Stimulated activated naive B cell treated with anti-CD40 and anti-IgM and Interleukin-4, amounts not matched to agents 10 μg/mL and 1 μg/mL and 100 μg/mL, for 72 hours (primary cell): ENCODE results near the gene ABHD1.
A peak's percentile ranks its signal among the peaks of the same experiment; 100 is the strongest.

ENCODE experiments used
- ATAC-seq, 2 donors: fragments of 150-1000 bp; cut with Tn5 transposase; replicated peaks; 2 replicates each; pipeline ENCODE4 v1.10.0; 2021; ENCODE audit warnings: moderate library complexity in 1 of 2
- DNase-seq: peaks from one replicate; pipeline ENCODE4 v3.0.0; 2021
- H3K27ac Mint-ChIP-seq: one replicate; pipeline ENCODE4 v1.8.0; 2022; ENCODE audit warnings: mild to moderate bottlenecking, mixed read lengths
- H3K27me3 Mint-ChIP-seq, 2 donors: one replicate each; pipeline ENCODE4 v1.8.0; 2022; ENCODE audit warnings: mixed read lengths in 2 of 2
- H3K36me3 Mint-ChIP-seq, 2 donors: one replicate each; pipeline ENCODE4 v1.8.0; 2022; ENCODE audit warnings: mixed read lengths in 2 of 2, mild to moderate bottlenecking in 1 of 2
- H3K4me1 Mint-ChIP-seq, 2 donors: one replicate each; pipeline ENCODE4 v1.8.0; 2022; ENCODE audit warnings: mixed read lengths in 2 of 2, mild to moderate bottlenecking in 1 of 2
- H3K4me3 Mint-ChIP-seq, 2 donors: one replicate each; pipeline ENCODE4 v1.8.0; 2022; ENCODE audit warnings: mild to moderate bottlenecking in 2 of 2, mixed read lengths in 2 of 2, moderate library complexity in 1 of 2
- H3K9me3 Mint-ChIP-seq, 2 donors: one replicate each; pipeline ENCODE4 v1.8.0; 2022; ENCODE audit warnings: mixed read lengths in 2 of 2, mild to moderate bottlenecking in 1 of 2

The ABHD1 gene

DNA sequence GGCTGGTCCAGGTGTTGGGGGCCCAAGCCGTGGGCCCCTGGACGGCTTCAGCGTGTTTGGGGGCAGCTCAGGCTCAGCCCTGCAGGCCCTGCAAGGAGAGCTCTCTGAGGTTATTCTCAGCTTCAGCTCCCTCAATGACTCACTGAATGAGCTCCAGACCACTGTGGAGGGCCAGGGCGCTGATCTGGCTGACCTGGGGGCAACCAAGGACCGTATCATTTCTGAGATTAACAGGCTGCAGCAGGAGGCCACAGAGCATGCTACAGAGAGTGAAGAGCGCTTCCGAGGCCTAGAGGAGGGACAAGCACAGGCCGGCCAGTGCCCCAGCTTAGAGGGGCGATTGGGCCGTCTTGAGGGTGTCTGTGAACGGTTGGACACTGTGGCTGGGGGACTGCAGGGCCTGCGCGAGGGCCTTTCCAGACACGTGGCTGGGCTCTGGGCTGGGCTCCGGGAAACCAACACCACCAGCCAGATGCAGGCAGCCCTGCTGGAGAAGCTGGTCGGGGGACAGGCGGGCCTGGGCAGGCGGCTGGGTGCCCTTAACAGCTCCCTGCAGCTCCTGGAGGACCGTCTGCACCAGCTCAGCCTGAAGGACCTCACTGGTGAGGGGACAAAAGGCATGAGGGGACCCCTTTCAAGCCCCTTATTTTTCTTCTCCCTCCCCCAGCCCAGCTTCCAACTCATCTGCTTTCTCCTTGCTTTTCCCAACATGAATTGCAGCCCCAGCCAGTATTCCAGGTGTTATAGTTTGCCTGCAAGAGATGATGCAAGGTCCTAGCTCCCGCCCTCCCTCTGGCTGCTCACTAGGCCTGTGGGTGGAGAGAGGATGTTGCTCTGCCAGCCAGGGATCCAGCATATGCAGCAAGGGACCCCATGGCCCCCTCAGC, 40.0 kb upstream of the ABHD1 start:
- Mint-ChIP-seq H3K27me3 (peaks cover 1 to 8% of the 10 kb centered on the region in 2 donors), H3K27ac (peak overlapping the region; percentile 32), H3K4me3 (peak overlapping the region in 1 of 2 donors; percentile 43), H3K9me3 (no peaks in the 10 kb centered on the region), H3K4me1 (peaks cover 22 to 49% of the 10 kb centered on the region in 2 donors), H3K36me3 (no peaks in the 10 kb centered on the region)
- DNase-seq, result no peak
- no peak for ATAC-seq

DNA sequence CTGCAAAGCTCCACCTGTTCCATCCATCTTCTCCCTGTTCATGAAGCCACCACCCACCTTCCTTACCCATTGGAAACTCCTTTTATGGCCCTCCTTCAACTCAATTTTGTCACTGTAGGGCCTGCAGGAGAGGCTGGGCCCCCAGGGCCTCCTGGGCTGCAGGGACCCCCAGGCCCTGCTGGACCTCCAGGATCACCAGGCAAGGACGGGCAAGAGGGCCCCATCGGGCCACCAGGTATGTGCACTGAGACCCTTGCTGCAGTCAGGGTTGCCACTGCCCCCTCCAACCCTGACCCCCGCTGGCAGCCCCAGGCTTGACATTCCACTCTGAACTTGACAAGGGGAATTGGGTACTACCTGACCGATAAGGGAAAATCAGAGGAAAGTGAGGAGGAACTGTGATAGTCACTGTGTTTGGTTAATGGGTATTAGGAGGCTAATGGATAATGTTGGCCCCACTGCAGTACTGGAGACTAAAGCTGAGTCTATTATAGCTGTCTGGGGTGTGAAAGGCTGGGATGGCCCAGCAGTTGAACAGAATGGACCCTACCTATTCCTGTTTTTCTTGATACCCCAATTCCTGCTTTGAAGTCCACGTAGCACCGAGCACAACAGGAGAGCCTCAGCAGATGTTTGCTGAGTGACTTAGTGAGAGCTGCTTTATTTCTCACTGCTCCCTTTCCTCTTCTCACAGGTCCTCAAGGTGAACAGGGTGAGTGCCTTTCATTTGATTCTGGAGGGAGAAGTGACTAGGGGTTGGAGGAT, 39.1 kb upstream of the ABHD1 start:
- no peaks in the 10 kb centered on the region for H3K9me3 Mint-ChIP-seq
- no peaks in the 10 kb centered on the region for H3K36me3 Mint-ChIP-seq
- no peak overlapping the region for H3K27ac Mint-ChIP-seq
- peaks cover 22 to 46% of the 10 kb centered on the region in 2 donors for H3K4me1 Mint-ChIP-seq
- peak overlapping the region; percentile 12 to 32 for H3K4me3 Mint-ChIP-seq
- H3K27me3 Mint-ChIP-seq, result no peaks in the 10 kb centered on the region
- no peak for ATAC-seq
- DNase-seq, result no peak

DNA sequence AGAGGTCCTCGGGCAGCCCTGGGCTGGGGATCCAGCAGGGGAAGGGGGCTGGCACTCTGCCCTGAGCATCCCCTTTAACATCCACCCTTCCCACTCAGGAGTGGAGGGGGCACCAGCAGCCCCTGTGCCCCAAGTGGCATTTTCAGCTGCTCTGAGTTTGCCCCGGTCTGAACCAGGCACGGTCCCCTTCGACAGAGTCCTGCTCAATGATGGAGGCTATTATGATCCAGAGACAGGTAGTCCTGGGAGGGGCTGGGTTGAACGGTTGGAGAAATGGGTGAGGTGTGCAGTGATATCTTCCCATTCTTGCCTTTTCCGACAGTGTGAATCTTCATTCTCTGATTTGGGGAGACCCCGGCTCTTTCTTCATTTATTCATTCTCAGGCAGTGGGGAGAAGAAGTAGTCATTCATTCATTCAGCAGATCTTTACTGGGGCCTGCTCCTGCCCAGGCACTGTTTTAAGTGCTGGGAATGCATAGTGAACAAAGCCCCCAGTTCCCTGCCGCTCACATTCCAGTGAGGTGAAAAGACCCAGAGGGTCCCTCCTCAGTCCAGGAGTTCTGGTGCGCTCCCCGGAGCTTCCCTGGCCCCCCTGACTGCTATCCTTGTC, 38.4 kb upstream of the ABHD1 start:
- Mint-ChIP-seq H3K27me3 (no peaks in the 10 kb centered on the region), H3K4me3 (peak overlapping the region; percentile 89 to 92), H3K36me3 (no peaks in the 10 kb centered on the region), H3K27ac (peak overlapping the region; percentile 31), H3K9me3 (no peaks in the 10 kb centered on the region), H3K4me1 (peaks cover 21 to 43% of the 10 kb centered on the region in 2 donors)
- no peak for ATAC-seq
- DNase-seq, result no peak

DNA sequence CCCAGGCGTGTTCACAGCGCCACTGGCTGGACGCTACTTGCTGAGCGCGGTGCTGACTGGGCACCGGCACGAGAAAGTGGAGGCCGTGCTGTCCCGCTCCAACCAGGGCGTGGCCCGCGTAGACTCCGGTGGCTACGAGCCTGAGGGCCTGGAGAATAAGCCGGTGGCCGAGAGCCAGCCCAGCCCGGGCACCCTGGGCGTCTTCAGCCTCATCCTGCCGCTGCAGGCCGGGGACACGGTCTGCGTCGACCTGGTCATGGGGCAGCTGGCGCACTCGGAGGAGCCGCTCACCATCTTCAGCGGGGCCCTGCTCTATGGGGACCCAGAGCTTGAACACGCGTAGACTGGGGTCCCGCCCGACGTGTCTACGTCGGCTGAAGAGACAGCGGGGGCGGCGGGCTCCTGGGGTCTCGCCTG, 37.9 kb upstream of the ABHD1 start:
- peaks cover 18 to 38% of the 10 kb centered on the region in 2 donors for H3K4me1 Mint-ChIP-seq
- H3K27me3 Mint-ChIP-seq, result no peaks in the 10 kb centered on the region

DNA sequence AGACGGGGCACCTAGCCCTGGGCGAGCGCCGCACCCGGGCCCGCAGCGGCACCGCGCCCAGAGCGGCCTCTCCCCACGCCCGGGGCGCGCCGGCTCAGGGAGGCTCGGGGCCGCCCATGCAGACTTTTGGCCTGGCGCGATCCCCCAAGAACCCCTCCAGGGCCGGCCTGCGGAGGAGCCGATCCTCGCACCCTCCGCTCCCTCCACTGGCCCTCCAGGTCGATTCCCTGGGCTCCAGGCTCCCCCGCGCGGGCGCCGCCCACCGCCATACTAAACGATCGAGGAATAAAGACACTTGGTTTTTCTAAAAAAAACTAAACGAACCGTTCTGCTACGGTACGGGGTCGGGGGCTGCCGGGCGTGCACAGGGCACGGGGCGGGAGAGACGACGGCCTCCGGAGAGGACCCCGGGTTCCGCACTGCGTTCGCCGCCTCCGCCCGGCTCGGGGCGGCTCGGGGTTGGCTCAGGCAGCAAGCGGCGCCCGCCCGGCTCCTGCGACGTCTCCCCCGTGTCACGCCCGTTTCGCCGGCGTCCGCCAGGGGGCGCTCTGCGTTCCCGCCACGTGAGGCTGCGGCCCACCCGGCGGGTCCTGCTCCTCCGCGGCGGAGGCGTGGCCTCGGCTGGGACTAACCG, 37.4 kb upstream of the ABHD1 start:
- peak; percentile 98 for DNase-seq
- H3K4me3 Mint-ChIP-seq, result peak overlapping the region; percentile 89 to 92
- peak; percentile 91 for ATAC-seq
- no peaks in the 10 kb centered on the region for H3K36me3 Mint-ChIP-seq
- peaks cover 14 to 33% of the 10 kb centered on the region in 2 donors for H3K4me1 Mint-ChIP-seq
- H3K9me3 Mint-ChIP-seq, result no peaks in the 10 kb centered on the region
- H3K27me3 Mint-ChIP-seq, result no peaks in the 10 kb centered on the region
- peak overlapping the region; percentile 86 for H3K27ac Mint-ChIP-seq

More for the DNA sequence above, 37.9 kb upstream of the ABHD1 start:
- peak; percentile 1 to 7 for ATAC-seq
- DNase-seq, result peak; percentile 24
- H3K27ac Mint-ChIP-seq, result peak overlapping the region; percentile 31
- no peaks in the 10 kb centered on the region for H3K9me3 Mint-ChIP-seq
- H3K36me3 Mint-ChIP-seq, result no peaks in the 10 kb centered on the region
- peak overlapping the region; percentile 89 to 92 for H3K4me3 Mint-ChIP-seq

DNA sequence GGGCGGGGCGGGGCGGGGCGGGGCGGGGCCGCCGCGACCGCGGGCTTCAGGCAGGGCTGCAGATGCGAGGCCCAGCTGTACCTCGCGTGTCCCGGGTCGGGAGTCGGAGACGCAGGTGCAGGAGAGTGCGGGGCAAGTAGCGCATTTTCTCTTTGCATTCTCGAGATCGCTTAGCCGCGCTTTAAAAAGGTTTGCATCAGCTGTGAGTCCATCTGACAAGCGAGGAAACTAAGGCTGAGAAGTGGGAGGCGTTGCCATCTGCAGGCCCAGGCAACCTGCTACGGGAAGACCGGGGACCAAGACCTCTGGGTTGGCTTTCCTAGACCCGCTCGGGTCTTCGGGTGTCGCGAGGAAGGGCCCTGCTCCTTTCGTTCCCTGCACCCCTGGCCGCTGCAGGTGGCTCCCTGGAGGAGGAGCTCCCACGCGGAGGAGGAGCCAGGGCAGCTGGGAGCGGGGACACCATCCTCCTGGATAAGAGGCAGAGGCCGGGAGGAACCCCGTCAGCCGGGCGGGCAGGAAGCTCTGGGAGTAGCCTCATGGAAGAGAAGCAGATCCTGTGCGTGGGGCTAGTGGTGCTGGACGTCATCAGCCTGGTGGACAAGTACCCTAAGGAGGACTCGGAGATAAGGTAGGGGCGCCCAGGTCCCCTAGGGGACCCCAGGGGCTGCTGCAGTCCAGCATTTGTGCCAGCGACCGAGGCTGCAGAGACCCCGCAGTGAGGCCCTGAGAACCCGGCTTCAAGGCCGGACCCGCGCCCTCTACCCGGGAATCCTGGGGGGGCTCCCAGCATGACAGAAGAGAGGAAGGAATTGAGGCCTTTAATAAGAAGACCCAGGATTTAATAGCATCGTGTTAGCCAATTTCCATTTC, 36.7 kb upstream of the ABHD1 start, which contains the start of gene KHK:
Gene KHK, plus strand, starts transcription at position 49 of the 870 bp plus-strand sequence. Its CDS starts 488 bp downstream, at position 537.
- Mint-ChIP-seq H3K4me3 (peak within 1 kb of the TSS; percentile 89 to 92), H3K36me3 (no peaks in the 10 kb centered on the region), H3K27ac (peak within 1 kb of the TSS; percentile 86), H3K4me1 (peaks cover 9 to 26% of the 10 kb centered on the region in 2 donors), H3K9me3 (no peaks in the 10 kb centered on the region), H3K27me3 (no peaks in the 10 kb centered on the region)
- ATAC-seq (peak; percentile 3 to 7), DNase-seq (no peak)

DNA sequence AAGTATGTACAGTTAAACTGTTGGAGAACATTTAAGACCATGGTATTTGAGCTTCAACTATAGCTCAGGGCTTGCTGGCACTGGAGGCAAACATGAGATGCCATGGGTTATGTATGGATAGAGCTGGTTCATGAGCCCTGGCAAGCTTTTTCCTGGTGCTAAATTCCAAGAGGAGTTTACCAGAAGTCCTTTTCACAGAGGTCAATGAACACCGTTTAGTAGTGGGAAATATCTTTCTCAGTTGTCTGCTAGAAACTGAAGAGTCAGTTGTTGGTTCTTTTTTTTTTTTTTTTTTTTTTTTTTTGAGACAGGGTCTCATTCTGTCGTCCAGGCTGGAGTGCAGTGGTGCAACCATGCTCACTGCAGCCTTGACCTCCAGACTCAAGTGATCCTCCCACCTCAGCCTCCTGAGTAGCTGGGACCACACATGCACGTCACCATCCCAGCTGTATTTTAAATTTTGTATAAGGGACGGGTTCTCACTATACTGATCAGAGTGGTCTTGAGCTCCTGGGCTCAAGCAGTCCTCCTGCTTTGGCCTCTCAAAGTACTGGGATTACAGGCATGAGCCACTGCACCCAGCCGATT, 35.7 kb upstream of the ABHD1 start:
- ATAC-seq (no peak), DNase-seq (no peak)
- H3K36me3 Mint-ChIP-seq, result no peaks in the 10 kb centered on the region
- no peak overlapping the region for H3K4me3 Mint-ChIP-seq
- H3K27ac Mint-ChIP-seq, result no peak overlapping the region
- peaks cover 9 to 26% of the 10 kb centered on the region in 2 donors for H3K4me1 Mint-ChIP-seq
- H3K27me3 Mint-ChIP-seq, result no peaks in the 10 kb centered on the region
- H3K9me3 Mint-ChIP-seq, result no peaks in the 10 kb centered on the region

DNA sequence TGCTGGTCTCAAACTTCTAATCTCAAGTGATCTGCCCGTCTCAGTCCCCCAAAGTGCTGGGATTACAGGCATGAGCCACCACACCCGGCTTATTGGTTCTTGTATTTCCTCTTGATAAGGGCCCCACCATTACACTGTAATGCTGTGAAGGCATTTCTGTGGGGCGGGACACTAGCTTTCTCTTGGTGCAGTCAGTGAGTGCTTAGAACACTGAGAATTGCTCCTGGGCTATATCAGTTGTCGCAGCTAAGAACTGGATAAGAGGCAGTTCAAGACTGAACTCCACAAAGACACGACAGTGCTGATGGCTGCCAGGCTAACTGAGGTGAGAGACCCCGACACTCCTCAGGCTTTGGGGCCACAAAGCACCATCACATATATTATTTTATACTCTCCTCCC, 35.0 kb upstream of the ABHD1 start:
- H3K4me1 Mint-ChIP-seq, result peaks cover 9 to 26% of the 10 kb centered on the region in 2 donors
- DNase-seq (no peak), ATAC-seq (no peak)
- no peaks in the 10 kb centered on the region for H3K9me3 Mint-ChIP-seq
- no peaks in the 10 kb centered on the region for H3K36me3 Mint-ChIP-seq
- no peak overlapping the region for H3K27ac Mint-ChIP-seq
- no peaks in the 10 kb centered on the region for H3K27me3 Mint-ChIP-seq
- no peak overlapping the region for H3K4me3 Mint-ChIP-seq

DNA sequence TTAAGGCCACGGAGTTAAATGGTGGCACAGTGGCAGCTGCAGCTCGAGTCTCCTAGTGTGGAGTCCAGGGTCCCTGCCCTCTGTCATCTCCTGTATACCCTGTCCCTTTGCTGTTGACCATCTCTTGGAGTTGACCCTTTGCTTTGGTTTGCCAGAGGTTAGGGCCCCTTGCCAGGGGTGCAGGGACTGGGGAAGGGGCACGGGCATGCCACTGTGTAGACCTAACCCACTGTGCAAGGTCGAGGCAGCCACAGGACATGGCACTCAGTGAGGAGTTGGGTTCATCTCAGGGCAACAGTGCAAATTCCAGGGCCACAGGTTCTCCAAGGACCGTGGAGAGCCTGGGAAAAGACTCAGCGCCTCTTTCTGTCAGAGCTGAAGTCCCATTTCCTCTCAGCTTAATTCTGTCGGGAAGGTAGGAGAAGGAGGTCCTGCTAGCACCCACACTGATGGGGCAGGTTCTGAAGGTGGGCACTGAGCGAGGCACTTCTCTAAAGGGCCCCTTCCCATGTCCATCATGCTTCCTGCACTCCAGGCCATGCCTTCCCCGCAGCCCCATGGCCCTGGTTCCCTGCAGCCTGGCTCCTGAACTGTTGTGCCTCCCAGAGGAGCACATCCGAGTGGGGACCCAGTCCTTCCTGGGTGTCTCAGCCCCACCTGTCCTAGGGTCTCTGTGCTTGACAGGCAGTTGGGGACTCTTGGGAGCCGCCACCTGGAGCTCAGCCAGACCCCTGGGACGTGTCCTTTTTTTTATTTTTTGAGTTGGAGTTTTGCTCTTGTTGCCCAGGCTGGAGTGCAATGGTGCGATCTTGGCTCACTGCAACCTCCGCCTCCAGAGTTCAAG, 34.3 kb upstream of the ABHD1 start:
- Mint-ChIP-seq H3K27me3 (no peaks in the 10 kb centered on the region), H3K9me3 (no peaks in the 10 kb centered on the region), H3K4me1 (peaks cover 9 to 22% of the 10 kb centered on the region in 2 donors), H3K36me3 (no peaks in the 10 kb centered on the region), H3K27ac (no peak overlapping the region), H3K4me3 (no peak overlapping the region)
- no peak for DNase-seq
- ATAC-seq, result no peak

DNA sequence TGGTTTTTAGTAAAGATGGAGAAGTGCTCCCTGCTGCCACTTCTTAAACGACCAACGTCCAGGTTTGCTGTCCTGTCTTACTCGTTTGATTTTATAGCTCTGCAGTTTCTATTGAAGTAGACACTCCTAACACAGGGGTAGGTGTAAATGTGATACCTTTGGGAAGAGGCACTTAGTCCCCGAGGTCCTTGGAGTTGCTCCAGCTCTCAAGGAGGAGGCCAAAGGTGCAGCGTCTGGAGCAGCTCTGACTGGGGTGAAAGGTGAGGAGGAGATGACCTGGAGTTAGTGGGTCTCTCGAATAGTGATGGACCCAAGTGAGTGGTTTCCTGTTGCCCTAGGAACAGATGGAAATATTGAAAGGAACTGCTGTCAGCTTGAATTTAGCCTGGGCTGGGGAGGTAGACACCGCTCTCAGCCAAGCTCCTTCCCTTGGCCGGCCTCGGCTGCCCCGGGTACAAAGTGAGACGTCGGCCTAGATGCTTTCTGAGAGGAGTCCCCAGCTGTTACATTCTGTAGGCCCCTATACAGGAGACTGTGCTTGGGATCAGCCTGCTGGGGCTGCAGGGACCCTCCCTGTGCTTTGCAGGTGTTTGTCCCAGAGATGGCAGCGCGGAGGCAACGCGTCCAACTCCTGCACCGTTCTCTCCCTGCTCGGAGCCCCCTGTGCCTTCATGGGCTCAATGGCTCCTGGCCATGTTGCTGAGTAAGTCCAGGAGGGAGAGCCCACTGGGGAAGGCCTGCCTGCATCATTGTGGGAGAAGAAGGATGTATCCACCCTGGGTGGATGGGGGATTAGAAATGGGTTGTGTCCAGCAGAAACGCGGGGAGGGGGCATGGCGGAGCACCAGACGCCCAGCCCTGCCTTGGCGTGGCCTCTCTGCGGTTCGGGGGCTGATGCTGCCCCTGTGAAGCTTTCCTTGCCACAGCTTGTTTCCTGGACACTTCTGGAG, 31.6 kb upstream of the ABHD1 start:
- Mint-ChIP-seq H3K27ac (peak overlapping the region; percentile 67), H3K36me3 (no peaks in the 10 kb centered on the region), H3K27me3 (no peaks in the 10 kb centered on the region), H3K4me3 (no peak overlapping the region), H3K9me3 (no peaks in the 10 kb centered on the region), H3K4me1 (peaks cover 15 to 22% of the 10 kb centered on the region in 2 donors)
- ATAC-seq (no peak), DNase-seq (no peak)

DNA sequence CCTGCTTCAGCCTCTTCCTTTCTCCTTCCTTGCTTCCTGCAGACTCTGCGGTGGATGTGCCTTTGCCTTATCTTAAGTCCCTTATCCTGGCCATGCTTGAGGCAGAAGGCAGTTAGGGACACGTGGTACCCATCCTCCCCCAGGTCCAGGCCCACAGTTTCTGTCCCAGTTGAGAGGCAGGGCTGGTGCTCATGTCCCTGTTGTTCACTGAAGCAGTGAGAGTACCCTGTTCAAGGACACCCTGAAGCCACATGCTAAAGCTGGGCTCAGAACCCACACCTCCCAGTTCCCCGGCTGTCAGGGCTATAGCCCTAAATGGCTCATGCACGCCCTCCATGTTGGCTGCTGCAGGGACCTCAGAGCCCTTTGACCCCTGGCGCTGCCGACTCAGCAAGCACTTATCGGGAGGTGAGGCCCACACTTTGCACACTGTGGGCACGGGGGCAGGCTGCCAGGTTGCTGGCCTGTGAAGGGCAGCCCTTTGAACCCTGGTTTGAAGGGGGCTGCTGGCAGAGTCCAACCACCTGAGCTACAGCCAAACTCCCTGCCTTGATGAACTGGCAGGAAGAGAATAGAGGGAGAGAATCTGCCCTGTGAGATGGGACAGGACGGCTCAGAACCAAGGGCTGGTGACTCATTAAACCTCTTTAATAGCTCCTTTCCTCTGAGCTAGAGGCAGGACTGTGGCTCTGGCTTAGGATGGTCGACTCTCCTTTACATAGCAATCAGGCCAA, 30.8 kb upstream of the ABHD1 start:
- ATAC-seq, result no peak
- Mint-ChIP-seq H3K4me3 (no peak overlapping the region), H3K27ac (peak overlapping the region; percentile 51)

More for the DNA sequence above, 30.8 kb upstream of the ABHD1 start:
- no peaks in the 10 kb centered on the region for H3K9me3 Mint-ChIP-seq
- peaks cover 15 to 19% of the 10 kb centered on the region in 2 donors for H3K4me1 Mint-ChIP-seq
- DNase-seq, result no peak
- no peaks in the 10 kb centered on the region for H3K27me3 Mint-ChIP-seq
- no peaks in the 10 kb centered on the region for H3K36me3 Mint-ChIP-seq
